Activated B cell treated with CpG ODN at 0.5 μM for 24 hours (primary cell): ENCODE results near the gene DNAJC25. TPM values are rescaled to one million over a fixed set of nuclear protein-coding genes. Genes with fewer than 3 reads are reported as not detected.

Source experiments
- ATAC-seq: fragments of 200-7000 bp; cut with Tn5 transposase; one replicate; pipeline ENCODE4 v1.10.0; 2021; ENCODE audit warnings: low read depth, mild to moderate bottlenecking, moderate library complexity
- CTCF ChIA-PET: fragments of 350-600 bp; sonication (Branson Sonifier 250); formaldehyde crosslinking; loops from one replicate; lab custom pipeline; 2021; ENCODE audit warnings: antibody characterized with exemption; lab: Charles Lee
- POLR2A ChIA-PET: fragments of 350-600 bp; sonication (Branson Sonifier 250); formaldehyde crosslinking; loops from one replicate; lab custom pipeline; 2021; ENCODE audit warnings: antibody characterized with exemption; lab: Charles Lee
- DNase-seq: peaks from one replicate; pipeline ENCODE4 v3.0.0; 2022
- H3K27ac Mint-ChIP-seq: one replicate; pipeline ENCODE4 v1.8.0; 2020; ENCODE audit warnings: mixed read lengths
- H3K27me3 Mint-ChIP-seq: one replicate; pipeline ENCODE4 v1.8.0; 2021; ENCODE audit warnings: mixed read lengths
- H3K36me3 Mint-ChIP-seq: one replicate; pipeline ENCODE4 v1.8.0; 2021; ENCODE audit warnings: low read depth, mixed read lengths
- H3K4me1 Mint-ChIP-seq: one replicate; pipeline ENCODE4 v1.8.0; 2021; ENCODE audit warnings: mixed read lengths
- H3K4me3 Mint-ChIP-seq: one replicate; pipeline ENCODE4 v1.8.0; 2020; ENCODE audit warnings: mild to moderate bottlenecking, mixed read lengths
- H3K9me3 Mint-ChIP-seq: one replicate; pipeline ENCODE4 v1.8.0; 2020; ENCODE audit warnings: mixed read lengths
- intact Hi-C: fragments of 100-400 bp; cut with micrococcal nuclease; formaldehyde crosslinking; loops from one replicate; pipeline ENCODE4 v1.15.1; 2024
- total RNA-seq: library from RNA; stranded (reverse); gene quantifications from 2 replicates; pipeline ENCODE4 v1.2.3, GENCODE V29; 2022
- TF ChIP-seq, protein P1 (sequence below): fragments of 200-600 bp; IDR thresholded peaks from one replicate; pipeline ENCODE4 v1.8.0; 2022; ENCODE audit warnings: antibody characterized with exemption, mild to moderate bottlenecking

The DNAJC25 gene
- total RNA-seq, 1 donor from 2014 or later, result 4.3 TPM

GRCh38 chr9:111601237-111602018 is 29.7 kb upstream of the DNAJC25 start:
- TF ChIP-seq, protein P1, sequence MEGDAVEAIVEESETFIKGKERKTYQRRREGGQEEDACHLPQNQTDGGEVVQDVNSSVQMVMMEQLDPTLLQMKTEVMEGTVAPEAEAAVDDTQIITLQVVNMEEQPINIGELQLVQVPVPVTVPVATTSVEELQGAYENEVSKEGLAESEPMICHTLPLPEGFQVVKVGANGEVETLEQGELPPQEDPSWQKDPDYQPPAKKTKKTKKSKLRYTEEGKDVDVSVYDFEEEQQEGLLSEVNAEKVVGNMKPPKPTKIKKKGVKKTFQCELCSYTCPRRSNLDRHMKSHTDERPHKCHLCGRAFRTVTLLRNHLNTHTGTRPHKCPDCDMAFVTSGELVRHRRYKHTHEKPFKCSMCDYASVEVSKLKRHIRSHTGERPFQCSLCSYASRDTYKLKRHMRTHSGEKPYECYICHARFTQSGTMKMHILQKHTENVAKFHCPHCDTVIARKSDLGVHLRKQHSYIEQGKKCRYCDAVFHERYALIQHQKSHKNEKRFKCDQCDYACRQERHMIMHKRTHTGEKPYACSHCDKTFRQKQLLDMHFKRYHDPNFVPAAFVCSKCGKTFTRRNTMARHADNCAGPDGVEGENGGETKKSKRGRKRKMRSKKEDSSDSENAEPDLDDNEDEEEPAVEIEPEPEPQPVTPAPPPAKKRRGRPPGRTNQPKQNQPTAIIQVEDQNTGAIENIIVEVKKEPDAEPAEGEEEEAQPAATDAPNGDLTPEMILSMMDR, result no peak
- DNase-seq (no peak), ATAC-seq (no peak)
- H3K36me3 Mint-ChIP-seq, result no peaks in the 10 kb centered on the region
- ChIA-PET CTCF (no interaction called here), POLR2A (no interaction called here)
- H3K4me1 Mint-ChIP-seq, result peaks cover 22% of the 10 kb centered on the region
- H3K4me3 Mint-ChIP-seq, result no peak overlapping the region
- H3K27ac Mint-ChIP-seq, result no peak overlapping the region
- intact Hi-C loops, result no loop called here
- H3K27me3 Mint-ChIP-seq, result peaks cover 33% of the 10 kb centered on the region
- H3K9me3 Mint-ChIP-seq, result no peaks in the 10 kb centered on the region

GRCh38 chr9:111603041-111603440 is 28.1 kb upstream of the DNAJC25 start:
- intact Hi-C loops, result no loop called here
- H3K36me3 Mint-ChIP-seq, result no peaks in the 10 kb centered on the region
- TF ChIP-seq, protein P1, result no peak
- no peaks in the 10 kb centered on the region for H3K9me3 Mint-ChIP-seq
- no peak overlapping the region for H3K4me3 Mint-ChIP-seq
- DNase-seq (no peak), ATAC-seq (no peak)
- H3K27me3 Mint-ChIP-seq, result peaks cover 22% of the 10 kb centered on the region
- POLR2A ChIA-PET, result no interaction called here
- H3K4me1 Mint-ChIP-seq, result peaks cover 16% of the 10 kb centered on the region
- CTCF ChIA-PET, result no interaction called here
- H3K27ac Mint-ChIP-seq, result no peak overlapping the region

DNA sequence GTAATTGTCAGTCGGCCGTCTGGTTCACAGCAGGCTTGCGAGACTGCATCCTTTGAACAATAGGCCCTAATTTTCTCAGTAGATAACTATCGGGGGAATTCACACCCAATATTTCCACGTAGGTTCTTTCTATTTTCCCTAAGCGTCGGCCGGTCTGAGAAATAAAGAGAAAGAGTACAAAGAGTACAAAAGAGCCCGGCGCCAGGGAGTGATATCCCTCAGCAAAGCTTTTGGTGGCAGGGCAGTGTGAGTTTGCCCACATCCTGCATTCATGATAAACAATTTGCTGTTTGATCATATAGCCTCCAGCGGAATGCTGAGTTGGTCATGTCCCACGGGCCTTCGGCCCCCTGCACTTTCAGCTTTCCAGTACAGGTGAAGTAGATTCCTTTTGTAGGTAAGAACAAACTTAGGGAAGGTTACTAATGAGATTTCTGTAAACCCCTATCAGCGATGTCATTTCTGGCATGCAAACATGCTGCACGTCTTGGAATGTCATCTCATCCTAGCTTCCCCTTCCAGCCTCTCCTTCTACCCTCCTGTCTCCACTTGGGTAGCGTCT is 27.0 kb upstream of the DNAJC25 start:
- ChIA-PET POLR2A (no interaction called here), CTCF (interaction anchor here (0.6 kb wide), 1 partner anchor 47 kb away, joined by 3 read pairs; no protein-coding TSS in a partner anchor)
- no peaks in the 10 kb centered on the region for H3K36me3 Mint-ChIP-seq
- H3K27me3 Mint-ChIP-seq, result peaks cover 20% of the 10 kb centered on the region
- TF ChIP-seq, protein P1, result no peak
- H3K4me3 Mint-ChIP-seq, result no peak overlapping the region
- no peak for DNase-seq
- no peak for ATAC-seq
- H3K4me1 Mint-ChIP-seq, result peaks cover 7% of the 10 kb centered on the region
- H3K9me3 Mint-ChIP-seq, result no peaks in the 10 kb centered on the region
- no peak overlapping the region for H3K27ac Mint-ChIP-seq
- intact Hi-C loops, result no loop called here

- ATAC-seq (no peak), DNase-seq (no peak)
- Mint-ChIP-seq H3K27me3 (peaks cover 17% of the 10 kb centered on the region), H3K9me3 (no peaks in the 10 kb centered on the region), H3K4me3 (no peak overlapping the region), H3K36me3 (no peaks in the 10 kb centered on the region), H3K4me1 (no peaks in the 10 kb centered on the region), H3K27ac (no peak overlapping the region)
- CTCF ChIA-PET, result no interaction called here
- TF ChIP-seq, protein P1, result no peak
- intact Hi-C loops, result no loop called here
- POLR2A ChIA-PET, result no interaction called here
Measured at GRCh38 chr9:111605041-111605559, 26.0 kb upstream of the DNAJC25 start.

DNA sequence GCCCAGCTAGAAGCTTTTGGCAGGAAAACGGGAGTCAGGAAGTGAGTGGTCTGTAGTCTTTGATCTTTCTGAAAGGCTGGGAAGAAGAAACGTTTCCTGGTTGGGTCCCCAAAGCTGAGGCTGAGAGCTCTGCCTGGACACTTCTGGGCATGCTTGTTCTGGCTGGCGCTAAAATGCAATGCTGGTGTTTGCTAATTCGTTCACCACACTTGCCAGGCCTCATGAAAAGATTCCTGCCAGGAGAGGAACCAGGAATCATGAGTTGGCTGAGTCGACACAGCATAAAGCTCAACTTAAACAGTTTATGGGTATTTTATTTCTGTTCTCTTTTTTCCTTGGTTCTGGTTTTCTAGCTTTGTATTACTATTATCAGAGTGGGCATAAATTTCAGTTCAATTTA is 21.0 kb upstream of the DNAJC25 start:
- intact Hi-C loops, result no loop called here
- Mint-ChIP-seq H3K27ac (no peak overlapping the region), H3K4me1 (no peaks in the 10 kb centered on the region), H3K9me3 (no peaks in the 10 kb centered on the region), H3K36me3 (no peaks in the 10 kb centered on the region), H3K4me3 (no peak overlapping the region), H3K27me3 (peaks cover 39% of the 10 kb centered on the region)
- TF ChIP-seq, protein P1, result no peak
- DNase-seq (no peak), ATAC-seq (no peak)
- CTCF ChIA-PET, result no interaction called here
- POLR2A ChIA-PET, result no interaction called here
